NCI-H1694 (cell line): ENCODE measurements around the gene TNFRSF17.
"Not testable (repeated sequence)": the region's sequence is repeated elsewhere in the genome, so short reads cannot be mapped to it uniquely, and the experiment has no call there.

Source experiments
- DNase-seq: peaks from one replicate; lab custom pipeline; 2025; lab: John Stamatoyannopoulos, UW

TNFRSF17 gene

GRCh38 chr16:11970292-11970691 lies 5.3 kb downstream of the TNFRSF17 start:
- DNase-seq: not testable (repeated sequence)

DNA sequence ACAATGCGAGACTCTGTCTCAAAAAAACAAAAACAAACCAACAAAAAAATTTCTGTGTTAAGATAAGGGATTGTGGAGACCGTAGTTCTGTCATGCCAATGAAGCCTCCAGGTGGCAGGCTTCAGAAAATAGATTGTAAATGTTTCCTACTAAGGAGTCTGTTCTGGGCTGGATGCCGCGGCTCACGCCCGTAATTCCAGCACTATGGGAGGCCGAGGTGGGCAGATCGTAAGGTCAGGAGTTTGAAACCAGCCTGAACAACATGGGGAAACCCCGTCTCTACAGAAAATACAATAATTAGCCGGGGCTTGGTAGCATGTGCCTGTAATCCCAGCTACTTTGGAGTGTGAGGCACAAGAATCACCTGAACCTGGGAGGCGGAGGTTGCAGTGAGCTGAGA lies 7.1 kb downstream of the TNFRSF17 start:
- peak; percentile 3 for DNase-seq

DNA sequence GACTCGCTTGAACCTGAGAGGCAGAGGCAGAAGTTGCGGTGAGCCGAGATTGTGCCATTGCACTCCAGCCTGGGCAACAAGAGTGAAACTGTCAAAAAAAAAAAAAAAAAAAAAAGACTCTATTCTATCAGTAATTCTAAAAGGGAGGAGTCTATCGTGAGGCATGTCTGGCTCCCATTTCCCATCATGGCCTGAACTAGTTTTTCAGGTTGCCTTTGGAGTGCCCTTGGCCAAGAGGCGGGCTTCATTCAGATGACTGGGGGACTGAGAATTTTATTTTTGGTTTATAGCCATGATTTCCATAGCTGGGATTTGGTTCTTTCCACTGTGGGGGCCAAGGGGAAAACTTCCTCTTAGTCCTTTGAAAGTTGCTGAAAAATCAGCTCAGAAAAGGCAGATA lies 8.1 kb downstream of the TNFRSF17 start:
- no peak for DNase-seq

GRCh38 chr16:11976850-11977375 lies 11.9 kb downstream of the TNFRSF17 start:
- DNase-seq: no peak

DNA sequence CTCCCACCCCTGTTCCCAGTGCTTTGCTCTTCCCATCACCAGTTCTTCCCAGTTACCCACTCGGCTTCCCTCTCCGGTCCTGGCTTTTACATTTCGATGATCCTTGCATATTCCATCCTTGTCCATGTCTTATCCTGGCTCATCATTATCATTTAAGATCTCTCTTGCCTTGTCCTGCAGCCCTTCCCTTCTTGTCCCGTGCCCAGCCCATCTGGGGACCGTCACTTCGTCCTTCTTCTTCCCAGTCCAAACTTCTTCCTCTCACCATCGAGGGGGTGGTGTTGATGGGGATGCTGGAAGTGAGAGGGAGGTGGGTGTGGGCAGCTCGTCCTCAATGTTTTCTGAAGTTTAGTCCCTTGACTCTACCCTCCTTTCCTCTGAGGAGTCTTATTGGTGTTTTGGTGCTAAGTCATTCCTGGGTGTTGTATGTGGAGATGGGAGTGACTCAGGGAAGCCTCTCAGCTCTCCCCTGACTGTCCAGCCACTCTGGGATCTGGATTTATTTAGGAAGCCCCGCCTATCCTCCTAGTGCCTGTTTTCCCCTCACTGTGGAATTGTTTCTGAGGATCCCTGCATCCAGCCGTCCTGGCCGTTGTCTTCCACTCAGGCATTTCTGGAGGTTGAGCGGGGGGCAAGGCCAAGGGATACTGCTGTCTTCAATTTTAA lies 12.5 kb downstream of the TNFRSF17 start:
- no peak for DNase-seq

- no peak for DNase-seq
Observed at GRCh38 chr16:11978080-11978479, 13.1 kb downstream of the TNFRSF17 start.

DNA sequence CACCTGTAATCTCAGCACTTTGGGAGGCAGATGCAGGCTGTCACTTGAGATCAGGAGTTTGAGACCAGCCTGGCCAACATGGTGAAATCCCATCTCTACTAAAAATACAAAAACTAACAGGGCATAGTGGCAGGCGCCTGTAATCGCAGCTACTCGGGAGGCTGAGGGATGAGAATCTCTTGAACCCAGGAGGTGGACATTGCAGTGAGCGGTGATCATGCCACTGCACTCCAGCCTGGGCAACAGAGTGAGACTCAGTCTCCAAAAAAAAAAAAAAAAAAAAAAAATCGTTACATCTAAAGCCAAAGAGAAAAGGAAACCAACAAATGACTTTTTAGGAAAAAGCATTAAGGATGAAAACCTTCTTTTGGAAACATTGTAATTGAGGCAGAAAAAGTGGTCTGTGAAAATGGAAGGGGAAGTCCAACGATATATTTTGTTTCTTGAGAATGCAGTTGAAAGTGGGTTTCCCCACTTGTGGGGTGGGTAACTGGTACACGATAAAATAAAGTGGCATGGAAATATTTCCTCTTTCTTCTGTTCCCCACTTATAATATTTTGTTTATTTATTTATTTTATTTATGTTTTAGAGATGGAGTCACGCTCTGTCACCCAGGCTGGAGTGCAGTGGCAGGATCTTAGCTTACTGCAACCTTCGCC lies 14.1 kb downstream of the TNFRSF17 start:
- no peak for DNase-seq

DNA sequence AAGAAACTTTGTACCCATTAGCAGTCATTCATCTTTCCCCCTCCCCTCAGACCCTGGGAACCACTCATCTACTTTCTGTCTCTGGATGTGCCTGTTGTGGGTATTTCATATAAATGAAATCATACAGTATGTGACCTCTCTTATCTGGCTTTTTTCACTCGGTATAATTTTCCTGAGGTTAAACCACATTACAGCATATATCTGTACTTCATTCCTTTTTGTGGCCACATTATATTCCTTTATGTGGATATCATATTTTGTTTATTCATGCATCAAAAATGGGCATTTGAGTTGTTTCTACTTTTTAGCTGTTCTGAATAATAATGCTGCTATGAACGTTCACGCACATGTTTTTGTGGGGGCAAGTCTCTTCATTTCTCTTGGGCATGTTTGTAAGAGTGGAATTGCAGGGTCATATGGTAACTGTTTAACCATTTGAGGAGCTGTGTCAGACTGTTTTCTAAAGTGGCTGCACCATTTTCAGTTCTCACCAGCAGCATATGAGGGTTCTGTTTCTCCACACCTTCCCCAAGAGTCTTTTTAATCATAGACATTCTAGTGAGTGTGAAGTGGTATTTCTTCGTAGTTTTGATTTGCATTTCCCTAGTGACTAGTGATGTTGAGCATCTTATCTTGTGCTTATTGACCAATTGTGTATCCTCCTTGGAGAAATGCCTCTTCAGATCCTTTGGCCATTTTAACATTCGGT lies 15.3 kb downstream of the TNFRSF17 start:
- DNase-seq: no peak

DNA sequence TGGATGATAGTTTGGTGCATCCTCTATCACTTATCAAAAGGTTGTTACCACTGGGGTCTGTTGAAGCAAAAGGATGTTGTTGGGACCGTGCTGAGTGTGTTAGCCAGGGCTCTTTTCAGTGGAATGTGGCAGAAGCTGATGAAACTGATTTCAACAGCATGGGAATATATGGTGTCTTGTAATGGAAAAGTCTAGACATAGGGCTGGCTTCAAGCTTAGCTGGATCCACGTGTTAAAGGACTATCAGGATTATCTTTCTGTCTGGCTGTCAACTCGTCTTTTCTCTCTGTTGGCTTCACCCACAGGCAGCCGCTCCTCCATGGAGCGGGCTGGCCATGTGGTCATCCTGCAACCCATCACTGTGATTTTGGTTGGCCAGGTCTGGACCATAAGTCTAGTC lies 20.2 kb downstream of the TNFRSF17 start:
- no peak for DNase-seq

GRCh38 chr16:11986521-11987057 lies 21.6 kb downstream of the TNFRSF17 start:
- no peak for DNase-seq

GRCh38 chr16:11988258-11988978 lies 23.4 kb downstream of the TNFRSF17 start:
- no peak for DNase-seq

DNA sequence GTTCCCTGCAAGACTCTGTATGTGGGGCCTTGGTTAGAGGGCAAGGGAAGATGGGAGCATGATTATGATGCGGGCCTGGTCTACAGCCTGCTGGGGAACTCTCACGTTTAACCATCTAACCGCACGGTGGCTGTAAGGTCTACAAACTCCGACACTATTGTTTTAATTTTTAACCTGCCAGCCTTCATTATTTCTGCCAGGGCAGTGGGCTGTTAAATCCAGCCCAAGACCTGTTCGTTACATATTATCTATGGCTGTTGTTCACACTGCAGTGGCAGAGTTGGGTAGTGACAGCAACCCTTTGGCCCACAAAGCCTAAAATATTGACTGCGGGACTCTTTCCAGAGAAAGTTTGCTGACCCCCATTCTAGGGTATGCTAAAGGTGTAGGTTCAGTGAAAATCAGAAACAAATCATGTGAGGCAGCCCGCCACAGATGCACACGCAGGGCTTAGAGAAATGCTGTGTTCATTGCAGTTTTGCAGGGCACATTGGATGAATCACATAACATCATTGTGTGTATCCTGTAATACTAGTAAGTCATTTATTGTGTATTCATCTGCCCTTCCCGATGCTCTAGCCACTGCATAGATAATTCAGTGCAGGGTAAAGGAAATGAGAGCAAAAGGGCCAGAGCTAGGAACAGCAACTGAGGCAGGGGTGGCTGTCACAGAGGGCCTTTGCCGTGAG lies 25.8 kb downstream of the TNFRSF17 start:
- no peak for DNase-seq

GRCh38 chr16:11992008-11992584 lies 27.1 kb downstream of the TNFRSF17 start:
- no peak for DNase-seq

DNA sequence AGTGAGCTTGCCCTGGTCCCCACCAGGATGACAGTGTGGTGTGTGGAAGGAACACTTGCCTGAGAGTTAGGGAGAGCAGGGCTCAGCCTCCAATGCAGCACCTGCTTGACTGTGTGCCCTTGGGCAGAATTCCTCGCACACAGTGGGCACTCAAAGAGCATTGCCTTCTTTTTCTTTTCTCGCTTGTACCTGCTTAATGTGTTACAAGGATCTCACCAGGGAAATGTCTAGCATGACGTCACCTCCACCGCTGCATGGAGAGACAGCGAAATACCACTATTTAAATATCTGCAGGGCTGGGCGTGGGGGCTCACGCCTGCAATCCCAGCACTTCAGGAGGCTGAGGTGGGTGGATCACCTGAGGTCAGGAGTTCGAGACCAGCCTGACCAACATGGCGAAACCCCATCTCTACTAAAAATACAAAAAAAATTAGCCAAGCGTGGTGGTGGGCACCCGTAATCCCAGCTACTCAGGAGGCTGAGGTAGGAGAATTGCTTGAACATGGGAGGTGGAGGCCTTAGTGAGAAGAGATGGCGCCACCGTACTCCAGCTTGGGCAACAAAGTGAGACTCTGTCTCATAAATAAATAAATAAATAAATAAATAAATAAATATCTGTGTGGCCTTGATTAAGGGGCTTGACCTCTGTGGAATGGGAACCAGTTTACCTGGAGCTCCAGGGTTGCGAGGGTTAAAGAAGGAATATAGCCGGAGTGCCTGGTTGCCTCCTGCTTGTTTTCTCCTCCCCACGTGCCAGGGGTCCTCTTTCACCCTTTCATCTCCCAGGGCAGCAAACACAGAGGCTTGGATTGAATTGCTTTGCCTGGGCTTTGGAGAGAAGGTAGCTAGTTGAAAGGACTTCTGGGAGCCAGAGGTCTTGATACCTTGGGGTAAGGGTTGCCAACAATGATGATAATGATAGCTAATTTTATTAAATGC lies 27.8 kb downstream of the TNFRSF17 start:
- no peak for DNase-seq

DNA sequence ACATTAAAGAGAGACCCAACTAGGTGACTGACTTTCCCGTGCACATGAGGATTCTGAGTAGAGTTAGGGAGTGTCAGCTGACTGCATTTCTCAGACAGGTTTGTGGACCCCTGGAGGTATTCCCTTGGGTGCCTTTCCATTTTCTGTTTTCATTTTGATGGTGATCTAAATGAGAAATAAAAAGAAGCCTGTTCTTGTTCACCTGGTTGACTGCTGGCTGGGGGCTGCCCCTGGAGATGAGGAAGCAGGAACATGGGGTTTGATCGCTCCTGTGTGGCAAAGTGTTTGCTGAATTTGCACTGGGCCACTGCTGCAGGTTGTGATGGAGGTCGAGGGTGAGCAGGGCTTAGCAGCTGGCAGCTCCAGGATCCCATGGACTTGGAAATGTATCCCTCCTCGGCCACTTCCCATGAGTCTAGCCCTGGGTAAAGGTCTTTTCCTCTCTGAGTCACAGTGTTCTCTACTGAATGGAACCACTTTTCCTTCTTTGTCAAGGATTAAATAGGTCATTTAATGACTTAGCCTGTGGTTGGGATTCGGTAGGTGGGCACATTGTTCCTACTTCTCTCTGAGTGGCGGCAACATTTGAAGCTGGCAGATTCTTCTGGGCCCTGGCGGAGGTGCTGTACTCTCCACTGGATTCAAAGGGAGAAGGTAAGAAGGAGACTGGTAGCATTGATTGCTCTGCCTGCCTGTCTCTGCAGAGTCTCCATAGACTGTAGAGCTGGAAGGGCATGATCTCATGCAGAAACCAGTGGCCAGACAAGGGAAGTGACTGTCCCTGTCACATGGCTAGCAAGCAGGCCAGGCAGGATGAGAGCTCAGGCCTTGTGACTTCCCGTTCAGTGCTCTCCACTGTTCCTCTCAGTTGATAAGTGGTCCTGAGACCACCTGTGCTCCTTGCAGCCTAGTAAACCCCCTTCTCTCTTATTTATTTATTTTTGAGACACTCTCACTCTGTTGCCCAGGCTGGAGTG lies 29.4 kb downstream of the TNFRSF17 start:
- DNase-seq: no peak

DNA sequence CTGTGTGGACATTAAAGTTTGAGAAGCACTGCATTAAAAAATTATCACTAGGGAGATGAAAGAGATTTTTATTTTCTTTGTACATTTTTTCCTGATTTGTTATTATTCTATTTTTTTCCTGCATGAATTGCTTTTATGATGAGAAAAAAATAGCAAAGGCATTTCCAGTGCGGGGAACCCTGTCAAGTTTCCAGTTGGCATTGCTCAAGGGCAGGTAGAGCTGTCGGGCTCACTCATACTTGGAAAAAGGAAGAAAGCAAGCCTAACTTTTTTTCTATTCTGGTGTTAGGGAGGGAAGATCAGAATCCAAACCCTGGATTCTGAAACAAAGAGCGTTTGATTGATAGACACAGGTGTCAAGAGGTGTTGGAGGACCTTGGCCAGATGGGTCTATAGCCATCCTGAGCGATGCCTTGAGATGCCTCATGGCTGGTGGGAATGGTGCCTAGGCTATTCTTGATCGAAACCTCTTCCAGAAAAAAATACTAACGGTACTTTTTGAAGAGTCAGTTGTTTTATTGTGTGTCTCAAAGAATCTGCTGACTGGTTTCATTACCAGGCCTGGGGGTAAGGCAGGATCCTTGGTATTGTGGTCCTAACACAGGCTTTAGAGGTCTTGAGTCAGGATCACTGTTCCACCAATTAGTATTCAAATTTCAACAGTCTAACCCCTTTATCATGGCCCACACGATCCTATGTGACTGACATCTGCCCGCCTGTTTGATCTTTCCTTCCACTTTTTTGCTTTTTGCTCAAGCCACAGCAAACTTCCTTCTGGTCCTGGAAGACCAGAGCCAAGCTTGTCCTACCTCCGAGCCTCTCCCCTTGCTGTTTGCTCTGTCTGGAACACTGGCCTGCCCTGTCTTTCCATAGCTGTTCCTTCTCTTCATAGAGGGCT lies 31.7 kb downstream of the TNFRSF17 start:
- DNase-seq: no peak

DNA sequence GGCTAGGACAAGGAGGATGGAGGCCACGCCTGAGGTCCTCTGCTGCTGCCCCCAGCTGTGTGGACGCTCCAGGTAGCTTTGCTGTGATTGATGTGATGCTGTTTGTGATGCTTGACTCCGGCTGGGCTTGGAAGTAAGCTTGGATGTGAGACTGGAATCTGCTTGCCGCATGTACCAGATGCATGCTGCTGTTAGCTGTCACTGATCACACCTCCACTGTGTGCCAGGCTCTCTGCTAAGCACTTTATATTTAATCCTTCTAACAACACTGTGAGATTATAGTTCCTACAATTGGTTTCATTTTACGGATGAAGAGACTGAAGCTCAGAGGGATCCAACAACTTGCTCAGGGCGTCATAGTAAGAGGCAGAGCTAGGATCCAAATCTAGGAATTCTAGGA lies 35.0 kb downstream of the TNFRSF17 start:
- DNase-seq: no peak
